ENCODE measurements around the gene STAC2. TPM values are rescaled to one million over a fixed set of nuclear protein-coding genes. Genes with fewer than 3 reads are reported as not detected.

The STAC2 gene
- total RNA-seq, 1 experiment from 2014 or later: 1.3 TPM

DNA sequence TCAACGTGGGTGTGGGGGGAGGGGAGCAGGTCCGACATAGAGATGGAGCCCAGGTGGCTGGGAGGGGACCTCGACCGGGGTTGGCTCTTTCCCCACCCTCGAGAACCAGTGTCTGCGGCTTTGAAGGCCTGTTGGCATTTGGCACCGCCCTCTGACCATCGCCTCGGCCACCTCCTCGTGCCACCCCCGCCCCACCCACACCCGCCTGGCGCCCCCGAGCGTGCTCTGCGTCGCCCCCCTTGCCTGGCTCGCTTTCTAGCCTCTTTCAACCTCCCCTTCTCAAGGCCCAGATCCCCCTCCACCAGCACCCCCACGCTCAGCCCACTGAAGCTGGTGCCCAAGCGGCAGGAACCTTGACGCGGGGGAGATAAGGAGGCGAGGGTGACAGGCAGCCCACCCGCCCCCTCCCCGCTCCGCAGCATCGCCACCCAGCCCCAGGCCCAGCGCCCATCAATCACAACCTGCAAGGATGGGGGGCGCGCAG lies 28.9 kb downstream of the STAC2 start:
- Histone ChIP-seq H3K4me3 (ENCODE audit: low read depth, low read length, poor library complexity, severe bottlenecking) (peak overlapping the region; percentile 70), H3K9me3 (ENCODE audit: low read depth, low read length, poor library complexity, severe bottlenecking) (no peaks in the 10 kb centered on the region), H3K36me3 (ENCODE audit: insufficient read depth, low read length, poor library complexity, severe bottlenecking) (peaks cover 7% of the 10 kb centered on the region), H3K27me3 (replicated peaks; ENCODE audit: insufficient read depth, low read depth, low read length, poor library complexity) (no peaks in the 10 kb centered on the region), H3K4me1 (ENCODE audit: insufficient read depth, low read length, poor library complexity, severe bottlenecking) (peaks cover 32% of the 10 kb centered on the region), H3K27ac (ENCODE audit: low read depth, low read length, poor library complexity, severe bottlenecking) (no peak overlapping the region)
- intact Hi-C loops (cut with micrococcal nuclease; ENCODE audit: unreplicated experiment): loop anchor here (5.0 kb wide), 1 partner anchor 40 kb away; no protein-coding TSS in a partner anchor
- DNase-seq (ENCODE audit: low spot score): no peak
- no TSS peak for BruUV-seq (replicated peaks)
- ChIA-PET POLR2A (ENCODE audit: low non-redundant PET) (no interaction called here), CTCF (no interaction called here)
- TF ChIP-seq, protein P1, sequence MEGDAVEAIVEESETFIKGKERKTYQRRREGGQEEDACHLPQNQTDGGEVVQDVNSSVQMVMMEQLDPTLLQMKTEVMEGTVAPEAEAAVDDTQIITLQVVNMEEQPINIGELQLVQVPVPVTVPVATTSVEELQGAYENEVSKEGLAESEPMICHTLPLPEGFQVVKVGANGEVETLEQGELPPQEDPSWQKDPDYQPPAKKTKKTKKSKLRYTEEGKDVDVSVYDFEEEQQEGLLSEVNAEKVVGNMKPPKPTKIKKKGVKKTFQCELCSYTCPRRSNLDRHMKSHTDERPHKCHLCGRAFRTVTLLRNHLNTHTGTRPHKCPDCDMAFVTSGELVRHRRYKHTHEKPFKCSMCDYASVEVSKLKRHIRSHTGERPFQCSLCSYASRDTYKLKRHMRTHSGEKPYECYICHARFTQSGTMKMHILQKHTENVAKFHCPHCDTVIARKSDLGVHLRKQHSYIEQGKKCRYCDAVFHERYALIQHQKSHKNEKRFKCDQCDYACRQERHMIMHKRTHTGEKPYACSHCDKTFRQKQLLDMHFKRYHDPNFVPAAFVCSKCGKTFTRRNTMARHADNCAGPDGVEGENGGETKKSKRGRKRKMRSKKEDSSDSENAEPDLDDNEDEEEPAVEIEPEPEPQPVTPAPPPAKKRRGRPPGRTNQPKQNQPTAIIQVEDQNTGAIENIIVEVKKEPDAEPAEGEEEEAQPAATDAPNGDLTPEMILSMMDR (conservative IDR thresholded peaks at IDR 0.05; ENCODE audit: low read depth, low read length): no peak
- no peak for TF ChIP-seq EZH2 (IDR thresholded peaks at IDR 0.05; ENCODE audit: borderline replicate concordance, low read depth, low read length, poor library complexity, severe bottlenecking)

DNA sequence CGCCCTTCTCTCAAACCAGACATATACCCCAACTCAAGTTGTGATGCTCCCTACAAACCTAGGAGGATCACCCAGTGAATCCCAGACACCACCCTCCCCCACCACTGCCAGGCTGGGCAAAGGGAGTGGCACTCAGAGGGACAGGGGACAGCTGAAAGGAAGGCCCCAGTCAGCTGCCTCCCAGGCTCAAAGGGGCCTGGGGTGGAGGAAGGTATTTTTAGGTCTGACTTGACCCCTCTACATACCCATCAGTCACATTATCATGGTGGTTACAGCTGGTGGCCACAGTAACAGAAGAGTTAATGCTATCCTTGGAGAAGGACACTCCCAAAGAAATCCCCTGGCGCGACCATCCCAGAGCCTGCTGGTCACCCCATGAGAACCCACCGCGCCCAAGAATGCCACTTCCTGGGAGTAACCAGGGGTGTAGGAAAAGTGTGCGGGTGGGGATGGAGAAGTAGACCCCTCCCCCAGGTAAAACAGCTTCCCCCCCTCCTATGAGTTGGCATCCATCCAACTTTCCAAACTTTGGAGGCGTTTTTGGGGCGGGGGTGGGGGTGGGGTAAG lies 29.4 kb downstream of the STAC2 start:
- Histone ChIP-seq H3K4me1 (ENCODE audit: insufficient read depth, low read length, poor library complexity, severe bottlenecking) (peaks cover 28% of the 10 kb centered on the region), H3K9me3 (ENCODE audit: low read depth, low read length, poor library complexity, severe bottlenecking) (no peaks in the 10 kb centered on the region), H3K27me3 (replicated peaks; ENCODE audit: insufficient read depth, low read depth, low read length, poor library complexity) (no peaks in the 10 kb centered on the region), H3K4me3 (ENCODE audit: low read depth, low read length, poor library complexity, severe bottlenecking) (peak overlapping the region; percentile 70), H3K36me3 (ENCODE audit: insufficient read depth, low read length, poor library complexity, severe bottlenecking) (peaks cover 3% of the 10 kb centered on the region), H3K27ac (ENCODE audit: low read depth, low read length, poor library complexity, severe bottlenecking) (no peak overlapping the region)
- POLR2A ChIA-PET (ENCODE audit: low non-redundant PET): no interaction called here
- BruUV-seq (replicated peaks): no TSS peak
- DNase-seq (ENCODE audit: low spot score): no peak
- CTCF ChIA-PET: interaction anchor here (0.7 kb wide), 1 partner anchor 156 kb away, joined by 3 read pairs; no protein-coding TSS in a partner anchor
- TF ChIP-seq EZH2 (IDR thresholded peaks at IDR 0.05; ENCODE audit: borderline replicate concordance, low read depth, low read length, poor library complexity, severe bottlenecking): no peak
- TF ChIP-seq, protein P1 (conservative IDR thresholded peaks at IDR 0.05; ENCODE audit: low read depth, low read length): no peak
- intact Hi-C loops (cut with micrococcal nuclease; ENCODE audit: unreplicated experiment): loop anchor here (5.0 kb wide), 1 partner anchor 41 kb away; no protein-coding TSS in a partner anchor

DNA sequence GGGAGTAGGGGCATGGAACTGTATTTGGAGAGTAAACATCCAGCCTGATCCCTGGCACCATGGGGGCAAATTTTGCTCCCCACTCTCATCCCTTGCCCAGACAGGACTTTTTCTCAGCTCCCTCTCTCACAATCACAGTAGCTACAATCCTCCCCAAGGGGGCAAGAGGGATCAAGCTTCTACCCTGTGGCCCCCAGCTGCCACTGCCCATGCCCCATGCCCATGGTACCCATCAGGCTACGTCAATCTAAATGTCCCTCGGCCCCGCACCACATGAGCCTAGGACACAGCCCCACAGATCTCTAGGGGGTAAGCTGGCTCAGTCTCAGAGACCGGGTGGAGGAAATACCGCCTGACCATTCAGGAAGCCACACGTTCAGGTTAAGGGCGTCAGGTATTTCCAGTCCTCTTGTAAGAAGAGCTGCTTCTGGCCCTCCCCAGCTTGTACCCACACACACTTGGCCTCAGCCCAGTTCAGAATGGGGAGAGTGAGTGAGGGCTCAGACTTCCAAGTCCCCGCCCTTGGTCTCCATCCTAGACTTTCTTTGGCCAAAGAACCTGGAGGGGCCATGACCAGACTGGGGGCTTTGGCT lies 30.1 kb downstream of the STAC2 start:
- H3K9me3 ChIP-seq (ENCODE audit: low read depth, low read length, poor library complexity, severe bottlenecking): no peaks in the 10 kb centered on the region
- intact Hi-C loops (cut with micrococcal nuclease; ENCODE audit: unreplicated experiment): loop anchor here (5.0 kb wide), 1 partner anchor 42 kb away; no protein-coding TSS in a partner anchor
- no TSS peak for BruUV-seq (replicated peaks)
- H3K4me1 ChIP-seq (ENCODE audit: insufficient read depth, low read length, poor library complexity, severe bottlenecking): peaks cover 22% of the 10 kb centered on the region
- peak overlapping the region; percentile 70 for H3K4me3 ChIP-seq (ENCODE audit: low read depth, low read length, poor library complexity, severe bottlenecking)
- H3K36me3 ChIP-seq (ENCODE audit: insufficient read depth, low read length, poor library complexity, severe bottlenecking): peaks cover 3% of the 10 kb centered on the region
- H3K27ac ChIP-seq (ENCODE audit: low read depth, low read length, poor library complexity, severe bottlenecking): no peak overlapping the region
- CTCF ChIA-PET: interaction anchor here (0.5 to 1.3 kb wide), 3 partner anchors 27 to 157 kb away, joined by 3 to 12 read pairs (median 6); no protein-coding TSS in a partner anchor
- no peak for DNase-seq (ENCODE audit: low spot score)
- H3K27me3 ChIP-seq (replicated peaks; ENCODE audit: insufficient read depth, low read depth, low read length, poor library complexity): no peaks in the 10 kb centered on the region
- POLR2A ChIA-PET (ENCODE audit: low non-redundant PET): no interaction called here
- TF ChIP-seq EZH2 (IDR thresholded peaks at IDR 0.05; ENCODE audit: borderline replicate concordance, low read depth, low read length, poor library complexity, severe bottlenecking): no peak
